WTC11 (cell line): ENCODE measurements around the gene FTCDNL1. TPM values are rescaled to one million over a fixed set of nuclear protein-coding genes. Genes with fewer than 3 reads are reported as not detected.

Experiments
- ATAC-seq: fragments of 200-7000 bp; cut with Tn5 transposase; 2 replicates; pipeline ENCODE4 v1.10.0; 2021; ENCODE audit warnings: mild to moderate bottlenecking, moderate library complexity
- CTCF ChIA-PET: fragments of 300-600 bp; sonication (Branson Sonifier 250); formaldehyde crosslinking; loops from one replicate; lab custom pipeline; 2021; ENCODE audit warnings: antibody characterized with exemption; lab: Charles Lee
- POLR2A ChIA-PET: fragments of 350-600 bp; sonication (Branson Sonifier 250); formaldehyde crosslinking; loops from one replicate; lab custom pipeline; 2021; ENCODE audit warnings: antibody characterized with exemption; lab: Charles Lee
- DNase-seq: peaks from one replicate; pipeline ENCODE4 v3.0.0; 2021; ENCODE audit warnings: low spot score
- H3K27ac Mint-ChIP-seq: 2 replicates; pipeline ENCODE4 v1.8.0; 2021; ENCODE audit warnings: mixed read lengths
- H3K27me3 Mint-ChIP-seq: 2 replicates; pipeline ENCODE4 v1.8.0; 2021; ENCODE audit warnings: low read depth, mild to moderate bottlenecking, moderate library complexity, mixed read lengths
- H3K36me3 Mint-ChIP-seq: 2 replicates; pipeline ENCODE4 v1.8.0; 2021; ENCODE audit warnings: mixed read lengths
- H3K4me1 Mint-ChIP-seq: 2 replicates; pipeline ENCODE4 v1.8.0; 2022; ENCODE audit warnings: mixed read lengths
- H3K4me3 Mint-ChIP-seq: 2 replicates; pipeline ENCODE4 v1.8.0; 2021; ENCODE audit warnings: mild to moderate bottlenecking, moderate library complexity, mixed read lengths
- H3K9me3 Mint-ChIP-seq: 2 replicates; pipeline ENCODE4 v1.8.0; 2021; ENCODE audit warnings: mixed read lengths
- ELF4 ChIP-seq: sonication (generic); formaldehyde crosslinking; IDR thresholded peaks from 2 replicates; pipeline ENCODE4 v1.8.1; 2022; ENCODE audit warnings: low read depth, mild to moderate bottlenecking, moderate library complexity, missing genetic modification reagents
- ETV6 ChIP-seq: sonication (generic); formaldehyde crosslinking; IDR thresholded peaks from 2 replicates; pipeline ENCODE4 v1.8.1; 2022; ENCODE audit warnings: mild to moderate bottlenecking, missing genetic modification reagents
- FOXK1 ChIP-seq: sonication (generic); formaldehyde crosslinking; IDR thresholded peaks from 2 replicates; pipeline ENCODE4 v1.8.0; 2022; ENCODE audit warnings: mild to moderate bottlenecking, moderate library complexity, missing genetic modification reagents
- JAZF1 ChIP-seq: fragments of 250-450 bp; sonication (Bioruptor Pico); IDR thresholded peaks from 2 replicates; pipeline ENCODE4 v1.9.0; 2021; ENCODE audit warnings: moderate library complexity, mild to moderate bottlenecking, inconsistent platforms
- NR3C1 ChIP-seq: sonication (generic); formaldehyde crosslinking; conservative IDR thresholded peaks from 2 replicates; pipeline ENCODE4 v1.8.1; 2023; ENCODE audit warnings: low read depth, mild to moderate bottlenecking, missing genetic modification reagents
- SP1 ChIP-seq: sonication (generic); formaldehyde crosslinking; conservative IDR thresholded peaks from 2 replicates; pipeline ENCODE4 v1.8.1; 2022; ENCODE audit warnings: missing genetic modification reagents
- TP53 ChIP-seq: sonication (generic); formaldehyde crosslinking; IDR thresholded peaks from 2 replicates; pipeline ENCODE4 v1.8.1; 2023; ENCODE audit warnings: mild to moderate bottlenecking, missing genetic modification reagents
- ZBTB21 ChIP-seq: sonication (generic); formaldehyde crosslinking; IDR thresholded peaks from 2 replicates; pipeline ENCODE4 v1.8.1; 2023; ENCODE audit warnings: mild to moderate bottlenecking, missing genetic modification reagents, borderline replicate concordance
- ZNF121 ChIP-seq: sonication (generic); formaldehyde crosslinking; IDR thresholded peaks from 2 replicates; pipeline ENCODE4 v1.8.0; 2023; ENCODE audit warnings: missing genetic modification reagents
- ZNF396 ChIP-seq: fragments of 250-450 bp; sonication (Bioruptor Pico); IDR thresholded peaks from 2 replicates; pipeline ENCODE4 v1.8.0; 2021; ENCODE audit warnings: mild to moderate bottlenecking, moderate library complexity, borderline replicate concordance
- total RNA-seq: library from RNA; stranded (reverse); gene quantifications from 3 replicates; pipeline ENCODE4 v1.2.3, GENCODE V29; 2021
- TF ChIP-seq, protein P1 (sequence below): fragments of 250-450 bp; sonication (Bioruptor Pico); IDR thresholded peaks from 2 replicates; pipeline ENCODE4 v2.1.2; 2022; ENCODE audit warnings: mild to moderate bottlenecking, moderate library complexity
- TF ChIP-seq, protein P2 (sequence below): fragments of 250-450 bp; sonication (Bioruptor Pico); IDR thresholded peaks from 2 replicates; pipeline ENCODE4 v1.8.0; 2021; ENCODE audit warnings: mild to moderate bottlenecking
- TF ChIP-seq, protein P3 (sequence below): sonication (generic); formaldehyde crosslinking; IDR thresholded peaks from 2 replicates; pipeline ENCODE4 v1.8.1; 2022; ENCODE audit warnings: low read depth, missing genetic modification reagents, borderline replicate concordance
- TF ChIP-seq, protein P4 (sequence below): fragments of 250-450 bp; sonication (Bioruptor Pico); IDR thresholded peaks from 2 replicates; pipeline ENCODE4 v1.9.0; 2021; ENCODE audit warnings: mild to moderate bottlenecking, borderline replicate concordance
- TF ChIP-seq, protein P5 (sequence below): sonication (generic); formaldehyde crosslinking; IDR thresholded peaks from 2 replicates; pipeline ENCODE4 v1.8.1; 2023; ENCODE audit warnings: mild to moderate bottlenecking, missing genetic modification reagents, moderate library complexity
- TF ChIP-seq, protein P6 (sequence below): sonication (generic); formaldehyde crosslinking; IDR thresholded peaks from 2 replicates; pipeline ENCODE4 v1.8.0; 2023; ENCODE audit warnings: missing genetic modification reagents

FTCDNL1 gene
- total RNA-seq, 1 experiment from 2014 or later, result 0.85 TPM

DNA sequence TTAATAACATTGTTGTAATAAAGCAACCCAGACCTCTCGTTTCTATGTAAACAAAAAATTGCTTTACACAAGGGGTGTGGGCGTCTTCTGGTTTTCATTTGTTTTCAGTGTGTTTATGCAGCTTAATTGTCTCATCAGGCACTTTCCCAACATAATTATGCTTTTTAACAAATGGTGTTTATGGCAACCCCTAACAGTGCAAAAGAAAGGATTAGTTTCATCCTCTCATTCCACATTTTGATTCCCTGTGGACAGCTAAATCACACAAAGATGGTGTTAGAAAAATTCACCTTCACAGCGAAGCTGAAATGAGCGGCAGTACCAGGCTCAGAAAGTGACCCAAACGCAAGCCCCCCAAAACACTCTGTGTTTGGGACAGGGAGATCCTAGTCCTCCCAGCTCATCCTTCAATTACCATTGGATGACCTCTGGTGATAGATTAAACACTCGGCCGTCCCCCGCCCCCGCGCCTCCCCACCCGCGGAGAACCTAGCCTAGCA lies 724 bp downstream of the FTCDNL1 start:
- H3K36me3 Mint-ChIP-seq, result no peaks in the 10 kb centered on the region
- POLR2A ChIA-PET, result interaction anchor here (0.5 kb wide), 1 partner anchor 982 kb away, joined by 4 read pairs; no protein-coding TSS in a partner anchor
- no peak for TF ChIP-seq ZNF396 (CRISPR knock-in tag)
- TF ChIP-seq, protein P1, sequence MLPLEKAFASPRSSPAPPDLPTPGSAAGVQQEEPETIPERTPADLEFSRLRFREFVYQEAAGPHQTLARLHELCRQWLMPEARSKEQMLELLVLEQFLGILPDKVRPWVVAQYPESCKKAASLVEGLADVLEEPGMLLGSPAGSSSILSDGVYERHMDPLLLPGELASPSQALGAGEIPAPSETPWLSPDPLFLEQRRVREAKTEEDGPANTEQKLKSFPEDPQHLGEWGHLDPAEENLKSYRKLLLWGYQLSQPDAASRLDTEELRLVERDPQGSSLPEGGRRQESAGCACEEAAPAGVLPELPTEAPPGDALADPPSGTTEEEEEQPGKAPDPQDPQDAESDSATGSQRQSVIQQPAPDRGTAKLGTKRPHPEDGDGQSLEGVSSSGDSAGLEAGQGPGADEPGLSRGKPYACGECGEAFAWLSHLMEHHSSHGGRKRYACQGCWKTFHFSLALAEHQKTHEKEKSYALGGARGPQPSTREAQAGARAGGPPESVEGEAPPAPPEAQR (CRISPR knock-in tag), result no peak
- TF ChIP-seq, protein P2, sequence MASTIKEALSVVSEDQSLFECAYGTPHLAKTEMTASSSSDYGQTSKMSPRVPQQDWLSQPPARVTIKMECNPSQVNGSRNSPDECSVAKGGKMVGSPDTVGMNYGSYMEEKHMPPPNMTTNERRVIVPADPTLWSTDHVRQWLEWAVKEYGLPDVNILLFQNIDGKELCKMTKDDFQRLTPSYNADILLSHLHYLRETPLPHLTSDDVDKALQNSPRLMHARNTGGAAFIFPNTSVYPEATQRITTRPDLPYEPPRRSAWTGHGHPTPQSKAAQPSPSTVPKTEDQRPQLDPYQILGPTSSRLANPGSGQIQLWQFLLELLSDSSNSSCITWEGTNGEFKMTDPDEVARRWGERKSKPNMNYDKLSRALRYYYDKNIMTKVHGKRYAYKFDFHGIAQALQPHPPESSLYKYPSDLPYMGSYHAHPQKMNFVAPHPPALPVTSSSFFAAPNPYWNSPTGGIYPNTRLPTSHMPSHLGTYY (CRISPR knock-in tag), result no peak
- TF ChIP-seq ELF4 (CRISPR knock-in tag), result no peak
- TF ChIP-seq ZBTB21 (CRISPR knock-in tag), result no peak
- no peak for TF ChIP-seq ETV6
- TF ChIP-seq FOXK1 (CRISPR knock-in tag), result no peak
- TF ChIP-seq, protein P3, sequence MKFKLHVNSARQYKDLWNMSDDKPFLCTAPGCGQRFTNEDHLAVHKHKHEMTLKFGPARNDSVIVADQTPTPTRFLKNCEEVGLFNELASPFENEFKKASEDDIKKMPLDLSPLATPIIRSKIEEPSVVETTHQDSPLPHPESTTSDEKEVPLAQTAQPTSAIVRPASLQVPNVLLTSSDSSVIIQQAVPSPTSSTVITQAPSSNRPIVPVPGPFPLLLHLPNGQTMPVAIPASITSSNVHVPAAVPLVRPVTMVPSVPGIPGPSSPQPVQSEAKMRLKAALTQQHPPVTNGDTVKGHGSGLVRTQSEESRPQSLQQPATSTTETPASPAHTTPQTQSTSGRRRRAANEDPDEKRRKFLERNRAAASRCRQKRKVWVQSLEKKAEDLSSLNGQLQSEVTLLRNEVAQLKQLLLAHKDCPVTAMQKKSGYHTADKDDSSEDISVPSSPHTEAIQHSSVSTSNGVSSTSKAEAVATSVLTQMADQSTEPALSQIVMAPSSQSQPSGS (CRISPR knock-in tag), result no peak
- no peak for TF ChIP-seq JAZF1 (CRISPR knock-in tag)
- TF ChIP-seq, protein P4, sequence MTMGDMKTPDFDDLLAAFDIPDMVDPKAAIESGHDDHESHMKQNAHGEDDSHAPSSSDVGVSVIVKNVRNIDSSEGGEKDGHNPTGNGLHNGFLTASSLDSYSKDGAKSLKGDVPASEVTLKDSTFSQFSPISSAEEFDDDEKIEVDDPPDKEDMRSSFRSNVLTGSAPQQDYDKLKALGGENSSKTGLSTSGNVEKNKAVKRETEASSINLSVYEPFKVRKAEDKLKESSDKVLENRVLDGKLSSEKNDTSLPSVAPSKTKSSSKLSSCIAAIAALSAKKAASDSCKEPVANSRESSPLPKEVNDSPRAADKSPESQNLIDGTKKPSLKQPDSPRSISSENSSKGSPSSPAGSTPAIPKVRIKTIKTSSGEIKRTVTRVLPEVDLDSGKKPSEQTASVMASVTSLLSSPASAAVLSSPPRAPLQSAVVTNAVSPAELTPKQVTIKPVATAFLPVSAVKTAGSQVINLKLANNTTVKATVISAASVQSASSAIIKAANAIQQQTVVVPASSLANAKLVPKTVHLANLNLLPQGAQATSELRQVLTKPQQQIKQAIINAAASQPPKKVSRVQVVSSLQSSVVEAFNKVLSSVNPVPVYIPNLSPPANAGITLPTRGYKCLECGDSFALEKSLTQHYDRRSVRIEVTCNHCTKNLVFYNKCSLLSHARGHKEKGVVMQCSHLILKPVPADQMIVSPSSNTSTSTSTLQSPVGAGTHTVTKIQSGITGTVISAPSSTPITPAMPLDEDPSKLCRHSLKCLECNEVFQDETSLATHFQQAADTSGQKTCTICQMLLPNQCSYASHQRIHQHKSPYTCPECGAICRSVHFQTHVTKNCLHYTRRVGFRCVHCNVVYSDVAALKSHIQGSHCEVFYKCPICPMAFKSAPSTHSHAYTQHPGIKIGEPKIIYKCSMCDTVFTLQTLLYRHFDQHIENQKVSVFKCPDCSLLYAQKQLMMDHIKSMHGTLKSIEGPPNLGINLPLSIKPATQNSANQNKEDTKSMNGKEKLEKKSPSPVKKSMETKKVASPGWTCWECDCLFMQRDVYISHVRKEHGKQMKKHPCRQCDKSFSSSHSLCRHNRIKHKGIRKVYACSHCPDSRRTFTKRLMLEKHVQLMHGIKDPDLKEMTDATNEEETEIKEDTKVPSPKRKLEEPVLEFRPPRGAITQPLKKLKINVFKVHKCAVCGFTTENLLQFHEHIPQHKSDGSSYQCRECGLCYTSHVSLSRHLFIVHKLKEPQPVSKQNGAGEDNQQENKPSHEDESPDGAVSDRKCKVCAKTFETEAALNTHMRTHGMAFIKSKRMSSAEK (CRISPR knock-in tag), result no peak
- TF ChIP-seq, protein P5, sequence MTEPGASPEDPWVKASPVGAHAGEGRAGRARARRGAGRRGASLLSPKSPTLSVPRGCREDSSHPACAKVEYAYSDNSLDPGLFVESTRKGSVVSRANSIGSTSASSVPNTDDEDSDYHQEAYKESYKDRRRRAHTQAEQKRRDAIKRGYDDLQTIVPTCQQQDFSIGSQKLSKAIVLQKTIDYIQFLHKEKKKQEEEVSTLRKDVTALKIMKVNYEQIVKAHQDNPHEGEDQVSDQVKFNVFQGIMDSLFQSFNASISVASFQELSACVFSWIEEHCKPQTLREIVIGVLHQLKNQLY (CRISPR knock-in tag), result no peak
- TF ChIP-seq TP53 (CRISPR knock-in tag), result no peak
- TF ChIP-seq SP1 (CRISPR knock-in tag), result no peak
- TF ChIP-seq NR3C1 (CRISPR knock-in tag), result no peak
- TF ChIP-seq, protein P6, sequence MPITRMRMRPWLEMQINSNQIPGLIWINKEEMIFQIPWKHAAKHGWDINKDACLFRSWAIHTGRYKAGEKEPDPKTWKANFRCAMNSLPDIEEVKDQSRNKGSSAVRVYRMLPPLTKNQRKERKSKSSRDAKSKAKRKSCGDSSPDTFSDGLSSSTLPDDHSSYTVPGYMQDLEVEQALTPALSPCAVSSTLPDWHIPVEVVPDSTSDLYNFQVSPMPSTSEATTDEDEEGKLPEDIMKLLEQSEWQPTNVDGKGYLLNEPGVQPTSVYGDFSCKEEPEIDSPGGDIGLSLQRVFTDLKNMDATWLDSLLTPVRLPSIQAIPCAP (CRISPR knock-in tag), result no peak
- TF ChIP-seq ZNF121 (CRISPR knock-in tag), result no peak
- TF ChIP-seq, all 79 proteins: peak for 0
- Mint-ChIP-seq H3K4me3 (peak overlapping the region; percentile 65), H3K4me1 (peaks cover 50% of the 10 kb centered on the region), H3K27me3 (peaks cover 6% of the 10 kb centered on the region), H3K9me3 (no peaks in the 10 kb centered on the region), H3K27ac (no peak overlapping the region)
- no peak; the same call in 1 of the 2 replicates for ATAC-seq
- DNase-seq, result no peak
- CTCF ChIA-PET, result interaction anchor here (0.6 to 1.9 kb wide), 8 partner anchors 7 to 146 kb away, joined by 3 to 7 read pairs (median 4); no protein-coding TSS in a partner anchor
